Fibroblast of skin of left biceps (primary cell): ENCODE measurements around the gene MYCL.

ENCODE experiments used
- DNase-seq, 2 experiments: peaks; one replicate each; pipeline ENCODE4 v3.0.0-alpha.2; 2013; ENCODE audit warnings: low read depth in 2 of 2

MYCL gene

GRCh38 chr1:39852876-39853275, 48.8 kb downstream of the MYCL start:
- no peak for DNase-seq

- DNase-seq: no peak
These were observed 49.4 kb downstream of the MYCL start for GRCh38 chr1:39852214-39852791.

GRCh38 chr1:39850606-39851216, 51.0 kb downstream of the MYCL start:
- DNase-seq: no peak

- DNase-seq: no peak
These were observed 52.5 kb downstream of the MYCL start for GRCh38 chr1:39849203-39849602.

GRCh38 chr1:39847940-39848339, 53.8 kb downstream of the MYCL start:
- no peak for DNase-seq

GRCh38 chr1:39846796-39847195, 54.9 kb downstream of the MYCL start:
- DNase-seq: no peak

- DNase-seq: peak; percentile 34 to 42
These were observed 55.8 kb downstream of the MYCL start for GRCh38 chr1:39845569-39846566.
